PC-3 (cell line): ENCODE results near the gene B4GALNT1. TPM values are rescaled to one million over a fixed set of nuclear protein-coding genes. Genes with fewer than 3 reads are reported as not detected.
A peak's percentile ranks its signal among the peaks of the same experiment; 100 is the strongest.

Experiments
- ATAC-seq: fragments of 200-7000 bp; cut with Tn5 transposase; 2 replicates; pipeline ENCODE4 v1.9.1; 2020; ENCODE audit warnings: mild to moderate bottlenecking, moderate library complexity
- BruUV-seq: library from RNA; stranded (reverse); fragments of 400-500 nt; replicated peaks from 2 replicates; lab custom pipeline; 2021; lab: Mats Ljungman, UMichigan
- CTCF ChIA-PET: fragments of 300-600 bp; sonication (Branson Sonifier 250); formaldehyde crosslinking; loops from one replicate; lab custom pipeline; 2022; ENCODE audit warnings: antibody characterized with exemption; lab: Charles Lee
- POLR2A ChIA-PET: fragments of 300-600 bp; sonication (Branson Sonifier 250); formaldehyde crosslinking; loops from one replicate; lab custom pipeline; 2022; ENCODE audit warnings: antibody characterized with exemption; ENCODE audit not compliant: unreplicated experiment; lab: Charles Lee
- DNase-seq: peaks from one replicate; pipeline ENCODE4 v3.0.0-alpha.2; 2015
- H2AFZ ChIP-seq: fragments of 300-600 bp; sonication (generic); 2 replicates; pipeline ENCODE4 v1.6.0; 2016; ENCODE audit warnings: antibody characterized with exemption, low read length
- H3F3A ChIP-seq: fragments of 300-600 bp; sonication (generic); one replicate; pipeline ENCODE4 v1.6.0; 2017; ENCODE audit warnings: antibody characterized with exemption, low read length, control low read depth, mild to moderate bottlenecking; ENCODE audit not compliant: unreplicated experiment
- H3K27ac ChIP-seq: fragments of 300-600 bp; sonication (generic); 2 replicates; pipeline ENCODE4 v1.5.1; 2016; ENCODE audit warnings: mild to moderate bottlenecking, low read length
- H3K27me3 ChIP-seq: fragments of 300-600 bp; sonication (generic); 2 replicates; pipeline ENCODE4 v1.6.1; 2016; ENCODE audit warnings: low read length, mixed read lengths
- H3K36me3 ChIP-seq: fragments of 300-600 bp; sonication (generic); 2 replicates; pipeline ENCODE4 v1.6.1; 2016; ENCODE audit warnings: low read depth, mixed run types, low read length, mixed read lengths
- H3K4me1 ChIP-seq: fragments of 300-600 bp; sonication (generic); 2 replicates; pipeline ENCODE4 v1.5.1; 2016; ENCODE audit warnings: low read length; ENCODE audit not compliant: insufficient read depth
- H3K4me2 ChIP-seq: fragments of 300-600 bp; sonication (generic); 2 replicates; pipeline ENCODE4 v1.6.0; 2016; ENCODE audit warnings: low read length
- H3K4me3 ChIP-seq: fragments of 300-600 bp; sonication (generic); 2 replicates; pipeline ENCODE4 v1.5.1; 2016; ENCODE audit warnings: mild to moderate bottlenecking, low read length, mixed read lengths
- H3K79me2 ChIP-seq: fragments of 300-600 bp; sonication (generic); 2 replicates; pipeline ENCODE4 v1.6.1; 2017; ENCODE audit warnings: low read length, mixed read lengths
- H3K9ac ChIP-seq: fragments of 300-600 bp; sonication (generic); 2 replicates; pipeline ENCODE4 v1.6.0; 2016; ENCODE audit warnings: mild to moderate bottlenecking, low read length
- H3K9me2 ChIP-seq: fragments of 300-600 bp; sonication (generic); replicated peaks from 2 replicates; pipeline ENCODE4 v1.6.1; 2016; ENCODE audit warnings: mixed run types, low read length, mixed read lengths
- H3K9me3 ChIP-seq: fragments of 300-600 bp; sonication (generic); 2 replicates; pipeline ENCODE4 v1.6.1; 2016; ENCODE audit warnings: low read length, mixed read lengths
- H4K20me1 ChIP-seq: fragments of 300-600 bp; sonication (generic); 2 replicates; pipeline ENCODE4 v1.6.1; 2016; ENCODE audit warnings: low read length, mixed read lengths
- CTCF ChIP-seq: fragments of 300-600 bp; sonication (generic); conservative IDR thresholded peaks from 2 replicates; pipeline ENCODE4 v1.5.1; 2017; ENCODE audit warnings: antibody characterized with exemption, low read depth, mild to moderate bottlenecking, low read length
- EZH2 ChIP-seq: fragments of 300-600 bp; sonication (generic); IDR thresholded peaks from one replicate; pipeline ENCODE4 v1.6.1; 2017; ENCODE audit warnings: antibody characterized with exemption, mild to moderate bottlenecking, low read length; ENCODE audit not compliant: unreplicated experiment
- EZH2phosphoT487 ChIP-seq: fragments of 300-600 bp; sonication (generic); IDR thresholded peaks from 2 replicates; pipeline ENCODE4 v1.6.1; 2018; ENCODE audit warnings: mild to moderate bottlenecking, antibody characterized with exemption, low read length, borderline replicate concordance
- intact Hi-C: fragments of 100-400 bp; cut with micrococcal nuclease; formaldehyde crosslinking; loops from 2 replicates; pipeline ENCODE4 v1.9.0; 2023
- total RNA-seq: library from RNA; depleted of rRNA; stranded (reverse); fragments of >200 nt; gene quantifications from 2 replicates; pipeline ENCODE4 v1.2.3, GENCODE V29; 2014

Gene B4GALNT1
- total RNA-seq, 1 experiment from 2014 or later: 39.0 TPM

DNA sequence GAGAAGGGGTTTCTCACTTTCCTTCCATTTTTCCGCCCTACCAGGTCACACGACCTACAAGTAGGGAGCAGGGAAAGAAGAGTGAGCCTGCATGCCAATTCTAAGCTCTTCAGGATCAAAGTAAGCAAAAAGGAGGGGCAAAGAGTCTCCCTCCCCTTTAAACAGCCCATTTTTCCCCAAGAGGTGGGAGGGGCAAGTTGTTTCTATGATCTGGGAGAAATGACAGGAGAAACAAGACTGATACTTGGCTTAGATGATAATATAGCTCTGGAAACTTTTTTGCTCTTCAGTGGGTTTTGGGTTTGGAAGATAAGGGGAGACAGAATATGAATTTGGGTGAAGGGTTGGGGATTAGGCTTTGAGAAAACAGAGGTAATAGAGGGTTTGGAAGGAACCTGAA, 26.6 kb downstream of the B4GALNT1 start:
- Histone ChIP-seq H3F3A (no peaks in the 10 kb centered on the region), H3K9ac (no peak overlapping the region), H3K4me3 (no peak overlapping the region), H3K36me3 (peaks cover 5% of the 10 kb centered on the region; the same call in 1 of the 2 replicates), H3K79me2 (no peaks in the 10 kb centered on the region), H2AFZ (no peak overlapping the region), H3K27ac (no peak overlapping the region), H3K4me2 (no peak overlapping the region), H4K20me1 (no peaks in the 10 kb centered on the region), H3K4me1 (peaks cover 20% of the 10 kb centered on the region), H3K27me3 (no peaks in the 10 kb centered on the region), H3K9me2 (no peaks in the 10 kb centered on the region), H3K9me3 (no peaks in the 10 kb centered on the region)
- CTCF ChIA-PET: no interaction called here
- POLR2A ChIA-PET: no interaction called here
- TF ChIP-seq EZH2: no peak
- no peak for TF ChIP-seq CTCF
- DNase-seq: no peak
- ATAC-seq: no peak
- intact Hi-C loops: no loop called here
- no TSS peak for BruUV-seq

GRCh38 chr12:57605811-57606311, 27.1 kb downstream of the B4GALNT1 start:
- H3K9ac ChIP-seq: no peak overlapping the region
- no peak for ATAC-seq
- BruUV-seq: no TSS peak
- no peaks in the 10 kb centered on the region for H3K27me3 ChIP-seq
- H3K36me3 ChIP-seq: peaks cover 5% of the 10 kb centered on the region; the same call in 1 of the 2 replicates
- H3K9me3 ChIP-seq: no peaks in the 10 kb centered on the region
- ChIA-PET CTCF (no interaction called here), POLR2A (no interaction called here)
- no peak for DNase-seq
- H3K9me2 ChIP-seq: no peaks in the 10 kb centered on the region
- H3K4me1 ChIP-seq: peaks cover 18% of the 10 kb centered on the region
- no peak for TF ChIP-seq EZH2phosphoT487
- TF ChIP-seq CTCF: no peak
- TF ChIP-seq EZH2: no peak
- no peaks in the 10 kb centered on the region for H3K79me2 ChIP-seq
- H3K27ac ChIP-seq: no peak overlapping the region
- no peak overlapping the region for H3K4me3 ChIP-seq
- peak overlapping the region; percentile 81 for H3K4me2 ChIP-seq
- no peak overlapping the region for H2AFZ ChIP-seq
- H3F3A ChIP-seq: no peaks in the 10 kb centered on the region
- intact Hi-C loops: no loop called here
- no peaks in the 10 kb centered on the region for H4K20me1 ChIP-seq

- intact Hi-C loops: no loop called here
- peak overlapping the region; percentile 74 for H3K9ac ChIP-seq
- DNase-seq (peak; percentile 20), ATAC-seq (peak; percentile 53)
- POLR2A ChIA-PET: interaction anchor here (0.6 kb wide), 1 partner anchor 96 kb away, joined by 3 read pairs; no protein-coding TSS in a partner anchor
- peak overlapping the region; percentile 81 for H3K4me3 ChIP-seq
- TSS peak; percentile 51 for BruUV-seq
- peak overlapping the region; percentile 81 for H3K4me2 ChIP-seq
- H3F3A ChIP-seq: no peaks in the 10 kb centered on the region
- H2AFZ ChIP-seq: peak overlapping the region; percentile 81
- TF ChIP-seq CTCF (no peak), EZH2 (no peak), EZH2phosphoT487 (no peak)
- H3K4me1 ChIP-seq: peaks cover 16% of the 10 kb centered on the region
- no peaks in the 10 kb centered on the region for H3K27me3 ChIP-seq
- H3K9me3 ChIP-seq: no peaks in the 10 kb centered on the region
- H3K36me3 ChIP-seq: peaks cover 9% of the 10 kb centered on the region; the same call in 1 of the 2 replicates
- CTCF ChIA-PET: no interaction called here
- H3K9me2 ChIP-seq: no peaks in the 10 kb centered on the region
- no peaks in the 10 kb centered on the region for H4K20me1 ChIP-seq
- no peaks in the 10 kb centered on the region for H3K79me2 ChIP-seq
- H3K27ac ChIP-seq: no peak overlapping the region
Measured at GRCh38 chr12:57604992-57605810, 27.8 kb downstream of the B4GALNT1 start.
